ENCODE results near the gene ZFAND3.
A peak's percentile ranks its signal among the peaks of the same experiment; 100 is the strongest.
"Not testable (repeated sequence)": the region's sequence is repeated elsewhere in the genome, so short reads cannot be mapped to it uniquely, and the experiment has no call there.

ZFAND3 gene

GRCh38 chr6:37865504-37865903 lies 46.0 kb downstream of the ZFAND3 start:
- no peak for DNase-seq (ENCODE audit: low read depth)

- DNase-seq (ENCODE audit: low read depth): no peak
These were observed 47.3 kb downstream of the ZFAND3 start for GRCh38 chr6:37866590-37867507.

- DNase-seq (ENCODE audit: low read depth): no peak
These were observed 48.4 kb downstream of the ZFAND3 start for GRCh38 chr6:37867756-37868446.

- peak; percentile 51 for DNase-seq (ENCODE audit: low read depth)
These were observed 48.9 kb downstream of the ZFAND3 start for GRCh38 chr6:37868447-37868825.

GRCh38 chr6:37871616-37872372 lies 52.3 kb downstream of the ZFAND3 start:
- no peak for DNase-seq (ENCODE audit: low read depth)

DNA sequence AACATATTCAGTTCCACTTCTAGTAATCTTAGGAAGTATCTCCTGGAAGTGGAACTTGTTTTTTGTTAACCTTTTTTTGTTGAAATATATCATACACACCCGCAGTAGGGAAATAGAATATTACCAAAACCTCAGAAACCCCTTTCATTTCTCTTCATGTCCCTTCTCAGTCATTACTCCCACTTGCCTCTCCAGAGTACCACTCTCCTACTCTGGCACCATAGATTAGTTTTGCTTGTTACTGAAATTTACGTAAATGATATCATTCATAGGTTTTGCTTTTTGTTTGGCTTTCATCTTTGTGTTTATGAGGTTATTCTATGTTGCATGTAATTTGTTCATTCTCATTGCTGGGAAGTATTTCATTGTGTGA lies 52.8 kb downstream of the ZFAND3 start:
- no peak for DNase-seq (ENCODE audit: low read depth)

DNA sequence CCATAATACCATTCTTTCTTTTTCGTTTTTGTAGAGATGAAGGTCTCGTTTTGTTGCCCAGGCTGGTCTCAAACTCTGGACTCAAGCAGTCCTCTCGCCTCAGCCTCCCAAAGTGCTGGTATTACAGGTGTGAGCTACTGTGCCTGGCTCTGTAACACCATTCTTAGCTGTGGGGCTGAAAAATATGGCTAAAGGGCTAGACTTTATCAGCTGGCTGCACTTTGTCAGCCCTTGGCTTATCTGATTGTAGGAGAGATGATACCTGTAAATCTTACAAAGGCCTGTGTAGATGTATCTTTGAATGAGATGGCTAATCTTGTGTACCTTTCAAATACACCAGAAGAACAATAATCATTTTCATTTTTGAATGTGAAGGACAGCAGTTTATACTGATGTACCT lies 55.2 kb downstream of the ZFAND3 start:
- no peak for DNase-seq (ENCODE audit: low read depth)

DNA sequence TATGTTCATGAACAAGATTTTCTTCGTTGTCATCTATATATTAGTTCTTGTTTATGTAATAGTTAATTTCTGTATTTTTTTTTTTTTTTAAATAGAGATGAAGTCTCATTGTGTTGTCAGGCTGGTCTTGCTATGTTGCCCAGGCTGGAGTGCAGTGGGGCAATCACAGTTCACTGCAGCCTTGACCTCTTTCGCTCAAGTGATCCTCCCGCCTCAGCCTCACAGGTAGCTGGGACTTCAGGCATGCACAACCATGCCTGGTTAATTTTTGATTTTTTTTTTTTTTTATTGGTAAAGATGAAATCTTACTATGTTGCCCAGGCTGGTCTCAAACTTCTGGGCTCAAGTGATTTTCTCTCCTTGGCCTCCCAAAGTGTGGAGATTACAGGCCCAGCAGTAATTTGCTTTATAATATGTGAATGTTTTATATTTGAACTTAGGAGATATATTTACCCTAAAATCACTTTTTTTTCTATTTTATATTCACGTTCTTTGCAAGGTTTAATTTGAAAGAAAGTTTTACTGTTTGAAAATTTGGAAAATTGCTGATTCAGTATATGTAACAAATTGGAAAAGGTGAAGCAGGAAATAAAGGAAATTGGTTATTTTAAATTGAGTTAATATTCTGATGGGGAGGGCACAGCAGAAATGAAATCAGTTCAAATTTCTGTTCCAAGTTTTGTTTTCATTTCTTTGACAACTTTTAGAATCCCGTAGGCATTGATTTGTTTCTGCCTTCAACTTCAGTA lies 56.2 kb downstream of the ZFAND3 start:
- no peak for DNase-seq (ENCODE audit: low read depth)

DNA sequence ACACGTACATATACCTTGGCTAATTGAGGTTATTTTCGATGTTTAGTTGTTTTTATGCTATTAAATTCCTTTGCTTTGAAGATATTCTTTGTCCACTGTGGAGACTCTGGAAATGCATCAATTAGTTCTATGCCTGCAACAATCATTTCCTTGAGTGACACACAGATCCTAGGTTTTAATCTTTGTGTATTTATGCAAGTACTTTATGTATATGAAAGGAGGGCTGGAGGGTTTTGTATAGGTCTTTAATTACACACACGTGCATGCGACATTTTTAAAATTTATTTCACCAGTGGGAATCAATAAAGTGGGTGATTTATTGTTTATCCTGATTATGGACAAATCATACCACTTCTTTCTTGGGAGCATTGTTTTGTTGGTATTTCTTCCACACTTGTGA lies 57.3 kb downstream of the ZFAND3 start:
- no peak for DNase-seq (ENCODE audit: low read depth)

- no peak for DNase-seq (ENCODE audit: low read depth)
These were observed 58.0 kb downstream of the ZFAND3 start for GRCh38 chr6:37877373-37878149.

GRCh38 chr6:37878150-37878710 lies 58.7 kb downstream of the ZFAND3 start:
- no peak for DNase-seq (ENCODE audit: low read depth)

DNA sequence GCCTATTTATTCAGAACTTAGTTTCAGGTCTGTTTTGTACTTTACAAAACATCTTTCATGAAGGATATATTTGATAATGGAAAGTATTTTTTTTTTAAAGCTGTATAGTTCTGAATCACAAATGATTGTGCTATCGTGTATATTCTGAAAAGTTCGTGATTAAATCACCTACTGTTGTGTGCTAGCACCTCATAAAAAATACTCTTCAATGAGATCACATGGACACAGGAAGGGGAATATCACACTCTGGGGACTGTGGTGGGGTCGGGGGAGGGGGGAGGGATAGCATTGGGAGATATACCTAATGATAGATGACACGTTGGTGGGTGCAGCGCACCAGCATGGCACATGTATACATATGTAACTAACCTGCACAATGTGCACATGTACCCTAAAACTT lies 61.1 kb downstream of the ZFAND3 start:
- DNase-seq (ENCODE audit: low read depth): not testable (repeated sequence)

DNA sequence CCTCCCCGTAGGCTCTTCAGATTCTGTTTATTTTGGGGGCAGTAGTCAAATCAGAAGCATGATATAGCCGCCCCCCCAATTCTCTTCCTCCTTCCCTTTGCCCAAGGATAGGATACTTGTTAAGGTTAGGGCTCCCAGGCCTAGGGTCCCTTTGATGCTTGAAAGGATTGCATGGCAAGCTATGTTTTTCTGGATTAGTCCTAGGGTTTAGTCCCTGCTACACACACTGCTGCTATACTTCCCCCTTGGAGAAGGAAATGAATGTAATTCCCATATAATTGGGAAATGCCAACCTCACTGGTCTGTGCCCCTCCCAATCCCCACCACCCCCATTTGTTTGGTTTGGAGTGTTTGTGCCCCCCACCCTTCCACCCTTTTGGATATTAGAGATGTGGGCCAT lies 62.8 kb downstream of the ZFAND3 start:
- DNase-seq (ENCODE audit: low read depth): no peak

GRCh38 chr6:37882724-37883413 lies 63.3 kb downstream of the ZFAND3 start:
- no peak for DNase-seq (ENCODE audit: low read depth)

DNA sequence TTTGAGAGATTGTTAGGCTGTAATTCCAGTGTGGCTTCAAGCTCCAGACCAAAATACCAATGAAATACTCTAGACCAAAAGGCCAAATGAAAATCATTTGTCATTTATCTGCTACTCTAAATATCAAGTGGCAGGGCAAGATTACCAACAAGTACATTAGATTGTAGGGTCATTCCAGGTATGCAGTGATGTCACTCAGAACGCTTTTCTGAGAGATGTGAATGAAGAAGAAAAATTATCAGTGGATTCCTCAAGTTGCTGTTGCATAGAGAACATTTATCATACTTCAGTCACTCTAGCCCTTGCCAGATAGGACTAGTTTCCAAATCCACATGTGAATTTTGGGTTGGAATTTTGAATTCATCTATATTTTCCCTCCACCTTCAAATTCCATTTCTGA lies 65.0 kb downstream of the ZFAND3 start:
- DNase-seq (ENCODE audit: low read depth): no peak

DNA sequence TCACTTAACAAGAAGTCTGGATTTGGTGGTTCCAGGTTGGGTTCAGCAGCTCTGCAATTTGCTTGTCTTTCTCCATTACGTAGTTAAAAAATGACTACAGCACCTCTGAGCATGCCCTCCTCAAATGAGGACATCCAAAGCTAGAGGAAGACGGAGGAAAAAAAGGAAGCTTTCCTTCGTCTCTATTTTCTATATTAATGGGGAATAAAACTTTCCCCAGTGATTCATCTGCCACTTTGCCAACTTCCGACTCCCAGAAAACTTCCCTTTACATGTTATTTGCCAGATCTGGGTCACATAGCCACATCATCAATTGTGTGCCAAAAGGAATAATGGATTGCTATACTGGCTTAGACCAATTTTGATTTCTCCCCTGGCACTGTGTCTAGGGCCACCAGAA lies 69.5 kb downstream of the ZFAND3 start:
- no peak for DNase-seq (ENCODE audit: low read depth)

DNA sequence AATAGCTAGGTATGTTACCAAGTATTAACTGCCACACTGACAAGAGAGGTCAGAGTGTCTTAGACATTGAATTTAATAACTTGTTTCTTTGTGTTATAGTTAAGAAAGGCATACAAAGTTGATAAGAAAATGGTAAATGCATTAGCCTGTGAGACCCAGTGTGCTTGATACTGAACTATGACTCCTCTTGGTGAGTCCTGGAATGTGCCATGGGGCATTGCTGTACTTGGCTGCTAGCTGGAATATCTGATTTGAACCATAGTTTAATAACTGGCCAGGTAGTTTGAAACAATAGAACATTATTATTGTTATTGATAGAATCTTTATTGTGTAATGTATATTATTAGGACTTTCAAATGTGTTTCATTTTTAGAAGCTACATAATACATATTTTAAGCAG lies 70.0 kb downstream of the ZFAND3 start:
- no peak for DNase-seq (ENCODE audit: low read depth)

DNA sequence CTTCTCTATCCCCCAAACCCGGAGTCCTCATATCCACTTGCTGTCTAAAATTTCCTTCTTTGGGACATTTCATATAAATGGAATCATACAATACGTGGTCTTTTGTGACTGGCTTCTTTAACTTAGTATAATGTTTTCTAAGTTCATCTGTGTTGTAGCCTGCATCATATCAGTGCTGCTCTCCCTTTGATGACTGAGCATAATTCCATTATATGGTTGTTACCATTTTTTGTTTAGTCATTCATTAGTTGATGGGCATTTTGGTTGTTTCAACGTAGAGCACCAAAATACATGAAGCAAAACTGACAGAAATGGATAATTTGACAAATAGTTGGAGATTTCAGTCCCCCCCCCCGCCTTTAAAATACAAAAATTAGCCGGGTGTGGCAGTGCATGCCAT lies 71.5 kb downstream of the ZFAND3 start:
- no peak for DNase-seq (ENCODE audit: low read depth)

DNA sequence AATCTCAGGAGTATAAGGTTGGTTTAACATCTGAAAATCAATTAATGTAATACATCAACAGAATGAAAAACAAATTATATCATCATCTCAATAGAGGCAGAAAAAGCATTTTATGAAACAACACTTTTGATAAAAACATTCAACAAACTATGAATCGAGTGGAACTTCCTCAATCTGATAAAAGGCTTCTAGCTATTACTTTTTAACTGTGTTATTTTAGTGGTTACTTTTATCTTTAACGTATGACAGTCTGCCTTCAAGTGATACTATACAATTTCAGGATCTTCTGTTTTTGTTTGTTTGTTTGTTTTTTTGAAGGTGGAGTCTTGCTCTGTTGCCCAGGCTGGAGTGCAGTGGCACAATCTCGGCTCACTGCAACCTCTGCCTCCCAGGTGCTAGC lies 73.7 kb downstream of the ZFAND3 start:
- DNase-seq (ENCODE audit: low read depth): no peak

- DNase-seq (ENCODE audit: low read depth): not testable (repeated sequence)
These were observed 74.2 kb downstream of the ZFAND3 start for GRCh38 chr6:37893734-37894133.
